NB4 (cell line): Measurements from ENCODE around the gene CSF1.

ENCODE experiments used
- CTCF ChIP-seq: IDR thresholded peaks from one replicate; pipeline ENCODE4 v1.5.1; 2012; ENCODE audit warnings: low read depth, low read length
- POLR2A ChIP-seq: IDR thresholded peaks from 2 replicates; pipeline ENCODE4 v1.6.1; 2011; ENCODE audit warnings: mild to moderate bottlenecking; ENCODE audit not compliant: insufficient read length; ENCODE audit errors: extremely low read depth
- TF ChIP-seq, protein P1 (sequence below): IDR thresholded peaks from 2 replicates; pipeline ENCODE4 v1.6.1; 2011; ENCODE audit warnings: low read depth, low read length

DNA sequence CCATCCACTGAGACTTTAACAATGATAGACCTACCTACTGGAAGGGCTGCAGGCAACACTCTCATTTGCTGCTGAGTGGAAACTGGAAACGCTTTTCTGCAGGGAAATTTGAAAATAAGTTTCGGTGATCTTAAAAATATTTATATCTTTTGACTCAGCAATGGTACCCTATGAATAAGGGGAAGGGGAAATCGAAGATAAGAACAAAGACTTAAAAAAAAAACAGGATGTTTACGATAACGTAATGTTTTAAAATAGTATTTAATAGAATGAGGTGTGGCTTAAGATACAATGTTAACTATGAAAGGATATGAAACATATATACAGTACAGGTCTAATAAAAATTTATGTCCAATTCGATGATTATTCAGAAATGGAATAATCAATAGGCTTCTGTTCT, 34.8 kb upstream of the CSF1 start:
- TF ChIP-seq CTCF: no peak
- no peak for TF ChIP-seq POLR2A
- TF ChIP-seq, protein P1, sequence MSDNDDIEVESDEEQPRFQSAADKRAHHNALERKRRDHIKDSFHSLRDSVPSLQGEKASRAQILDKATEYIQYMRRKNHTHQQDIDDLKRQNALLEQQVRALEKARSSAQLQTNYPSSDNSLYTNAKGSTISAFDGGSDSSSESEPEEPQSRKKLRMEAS: no peak
